Measurements from ENCODE around the gene AOPEP.
A peak's percentile ranks its signal among the peaks of the same experiment; 100 is the strongest.

The AOPEP gene, protein sequence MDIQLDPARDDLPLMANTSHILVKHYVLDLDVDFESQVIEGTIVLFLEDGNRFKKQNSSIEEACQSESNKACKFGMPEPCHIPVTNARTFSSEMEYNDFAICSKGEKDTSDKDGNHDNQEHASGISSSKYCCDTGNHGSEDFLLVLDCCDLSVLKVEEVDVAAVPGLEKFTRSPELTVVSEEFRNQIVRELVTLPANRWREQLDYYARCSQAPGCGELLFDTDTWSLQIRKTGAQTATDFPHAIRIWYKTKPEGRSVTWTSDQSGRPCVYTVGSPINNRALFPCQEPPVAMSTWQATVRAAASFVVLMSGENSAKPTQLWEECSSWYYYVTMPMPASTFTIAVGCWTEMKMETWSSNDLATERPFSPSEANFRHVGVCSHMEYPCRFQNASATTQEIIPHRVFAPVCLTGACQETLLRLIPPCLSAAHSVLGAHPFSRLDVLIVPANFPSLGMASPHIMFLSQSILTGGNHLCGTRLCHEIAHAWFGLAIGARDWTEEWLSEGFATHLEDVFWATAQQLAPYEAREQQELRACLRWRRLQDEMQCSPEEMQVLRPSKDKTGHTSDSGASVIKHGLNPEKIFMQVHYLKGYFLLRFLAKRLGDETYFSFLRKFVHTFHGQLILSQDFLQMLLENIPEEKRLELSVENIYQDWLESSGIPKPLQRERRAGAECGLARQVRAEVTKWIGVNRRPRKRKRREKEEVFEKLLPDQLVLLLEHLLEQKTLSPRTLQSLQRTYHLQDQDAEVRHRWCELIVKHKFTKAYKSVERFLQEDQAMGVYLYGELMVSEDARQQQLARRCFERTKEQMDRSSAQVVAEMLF

DNA sequence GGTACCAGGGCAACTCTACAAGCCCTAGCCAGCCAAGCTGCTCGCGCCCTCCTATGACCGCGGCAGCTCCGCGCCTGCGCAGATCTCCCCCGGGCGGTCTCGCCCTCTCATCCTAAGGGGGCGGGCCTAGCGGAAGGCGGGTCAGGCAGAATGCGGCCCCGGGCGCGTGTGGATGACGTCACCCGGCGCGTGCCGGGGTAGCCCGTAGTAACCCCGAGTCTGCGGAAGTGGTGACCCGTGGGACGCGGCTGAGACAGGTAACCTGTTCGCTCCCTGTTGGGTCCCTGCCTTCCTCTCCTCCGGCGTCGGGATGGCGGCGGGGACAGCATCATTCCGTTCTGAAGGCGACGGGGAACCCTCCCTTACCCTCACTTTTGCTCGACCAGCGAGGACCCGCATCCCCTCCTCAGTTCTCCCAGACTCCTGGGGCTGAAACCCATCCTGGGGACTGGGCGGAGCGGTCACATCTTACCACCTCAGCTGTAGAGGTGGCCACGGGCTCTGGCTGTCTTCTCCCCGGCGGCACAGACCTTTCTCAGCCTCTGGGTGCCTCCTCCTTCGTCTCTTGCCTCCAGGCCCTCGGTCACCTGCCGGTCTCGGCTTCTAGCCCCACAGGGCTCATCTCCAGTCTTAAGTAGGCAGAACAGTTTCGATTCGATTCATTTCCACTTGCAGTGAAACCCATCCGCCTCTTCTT is at the start of gene AOPEP:
AOPEP (plus strand) TSS at position 205 of the 697 bp plus-strand sequence. CDS start 33,085 bp downstream, outside the sequence.
- peak; percentile 99 for DNase-seq (ENCODE audit: low spot score)

DNA sequence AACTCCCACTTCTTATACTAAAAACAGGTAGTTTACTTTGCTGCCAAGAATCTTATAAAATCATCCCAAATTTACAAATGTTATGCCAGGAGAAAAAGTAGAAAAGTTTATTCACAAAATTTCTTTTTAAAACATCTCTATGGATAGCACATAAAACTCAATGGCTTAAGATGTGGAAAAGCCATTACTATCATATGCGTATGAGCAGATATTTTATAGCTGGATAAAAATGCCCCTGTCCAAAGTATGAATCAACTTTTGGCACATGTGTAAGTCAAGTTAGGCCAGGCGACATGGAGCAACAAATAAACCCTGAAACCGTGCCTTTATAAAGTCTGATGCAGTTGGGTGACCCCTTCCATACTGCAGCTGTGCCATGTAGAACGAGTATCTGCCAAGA is 48.6 kb upstream of the AOPEP start:
- DNase-seq (ENCODE audit: low spot score) = no peak

DNA sequence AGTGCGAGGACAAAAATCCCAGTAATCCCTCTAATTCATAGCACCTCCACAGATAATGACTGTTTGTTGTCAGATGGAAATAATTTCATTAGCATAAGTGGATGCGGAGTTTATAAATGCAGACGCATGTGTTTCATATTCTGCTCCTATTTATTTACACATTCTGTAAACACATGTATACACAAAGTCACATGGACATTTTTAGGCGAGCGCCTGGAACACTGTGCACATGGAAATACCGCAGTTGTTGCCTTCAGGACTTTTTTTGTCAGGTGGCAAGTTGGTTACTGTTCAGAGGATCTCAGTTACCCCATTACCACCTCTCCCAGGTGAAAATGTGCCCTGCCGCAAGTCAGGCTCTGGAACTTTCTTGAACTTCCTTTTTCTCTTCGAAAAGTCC is 46.9 kb upstream of the AOPEP start:
- DNase-seq (ENCODE audit: low spot score) = no peak

DNA sequence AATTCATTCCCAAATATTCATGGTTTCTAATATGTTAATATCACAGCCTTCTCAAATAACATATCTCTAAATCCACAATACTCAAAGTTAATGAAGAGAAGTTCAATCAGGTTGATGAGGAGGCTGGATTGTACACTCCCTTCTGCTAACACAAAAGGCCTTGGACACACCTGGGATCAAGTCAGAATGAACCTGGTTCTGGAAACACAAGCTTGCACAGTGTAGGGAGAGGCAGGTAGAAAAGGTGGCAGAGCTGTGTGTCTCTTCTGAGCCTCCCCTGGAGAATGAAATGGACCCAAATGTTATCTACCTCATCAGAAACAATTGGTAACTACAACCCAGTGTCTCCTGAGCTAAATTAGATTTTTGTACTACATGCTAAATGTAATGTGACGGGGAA is 46.5 kb upstream of the AOPEP start:
- no peak for DNase-seq (ENCODE audit: low spot score)

DNA sequence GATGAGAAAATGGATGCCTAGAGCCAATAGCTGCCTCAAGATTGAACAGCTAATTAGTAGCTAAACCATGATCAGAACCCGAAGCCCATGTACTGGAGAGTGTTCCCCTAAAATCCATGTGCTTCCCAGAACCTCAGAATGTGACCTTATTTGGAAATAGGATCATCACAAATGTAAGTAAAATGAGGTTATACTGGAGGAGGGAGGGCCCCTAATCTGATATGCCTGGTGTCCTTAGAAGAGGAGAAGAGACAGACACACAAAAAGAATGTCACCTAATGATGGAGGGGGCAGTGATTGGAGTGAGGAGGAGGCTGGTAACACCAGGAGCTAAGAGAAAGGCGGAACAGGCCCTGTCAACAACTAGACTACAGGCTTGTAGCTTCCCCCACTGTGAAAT is 45.9 kb upstream of the AOPEP start:
- no peak for DNase-seq (ENCODE audit: low spot score)

DNA sequence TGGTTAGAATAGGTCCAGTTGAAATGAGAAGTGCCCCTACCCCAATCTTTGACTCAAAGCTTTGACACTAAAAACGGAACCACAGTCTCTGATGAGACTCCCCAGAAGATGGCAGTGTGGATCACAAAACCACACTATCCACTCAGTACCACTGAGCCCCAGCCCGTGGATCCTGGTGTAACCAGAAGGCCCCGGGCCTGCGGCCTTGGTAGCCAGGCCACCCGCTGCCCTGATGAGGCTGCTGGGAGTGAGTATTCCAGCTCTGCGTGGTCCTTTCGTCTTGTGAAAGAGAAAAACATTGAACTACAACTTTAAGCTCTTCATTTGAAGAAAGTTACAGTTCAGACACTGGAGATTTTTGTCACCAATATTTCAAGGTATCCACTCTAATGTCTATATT is 45.0 kb upstream of the AOPEP start:
- DNase-seq (ENCODE audit: low spot score) = peak; percentile 83

DNA sequence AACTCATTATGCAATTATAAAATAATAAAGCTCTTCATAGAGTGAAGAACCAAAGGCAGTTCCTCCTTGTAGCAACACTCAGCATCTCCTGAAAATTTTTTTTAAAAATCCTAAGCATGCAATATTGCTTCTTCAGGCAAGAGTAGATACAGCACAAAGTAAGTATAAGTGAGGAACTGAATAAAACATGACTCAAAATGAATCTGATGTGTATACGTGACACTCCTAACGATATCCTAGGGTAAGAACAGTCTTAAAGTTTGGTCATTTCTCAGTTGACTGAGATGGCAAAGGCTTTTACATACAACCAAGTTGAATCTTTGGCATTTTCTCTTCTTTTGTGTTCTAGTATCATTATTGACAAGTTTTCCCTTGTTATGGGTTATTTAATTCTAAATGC is 41.1 kb upstream of the AOPEP start:
- DNase-seq (ENCODE audit: low spot score) = no peak

DNA sequence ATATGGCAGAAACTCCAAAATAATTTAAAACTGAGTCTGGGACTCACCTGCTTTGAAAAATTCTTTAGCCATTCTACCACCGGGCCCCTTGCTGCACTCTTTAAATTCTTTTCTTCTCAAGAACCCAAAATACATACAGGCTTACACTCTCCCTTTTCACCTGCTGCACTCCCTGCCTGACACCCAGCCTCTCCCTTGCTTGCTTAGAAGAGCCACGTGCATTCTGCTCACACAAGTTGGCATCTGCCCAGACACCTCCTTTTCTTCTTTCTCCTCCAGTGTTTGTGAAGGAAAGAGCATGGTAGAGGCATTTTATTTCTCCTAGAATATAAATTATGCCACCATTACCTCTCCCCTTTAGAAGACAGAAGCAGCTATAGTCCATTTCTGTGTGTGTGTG is 39.0 kb upstream of the AOPEP start:
- DNase-seq (ENCODE audit: low spot score) = no peak

DNA sequence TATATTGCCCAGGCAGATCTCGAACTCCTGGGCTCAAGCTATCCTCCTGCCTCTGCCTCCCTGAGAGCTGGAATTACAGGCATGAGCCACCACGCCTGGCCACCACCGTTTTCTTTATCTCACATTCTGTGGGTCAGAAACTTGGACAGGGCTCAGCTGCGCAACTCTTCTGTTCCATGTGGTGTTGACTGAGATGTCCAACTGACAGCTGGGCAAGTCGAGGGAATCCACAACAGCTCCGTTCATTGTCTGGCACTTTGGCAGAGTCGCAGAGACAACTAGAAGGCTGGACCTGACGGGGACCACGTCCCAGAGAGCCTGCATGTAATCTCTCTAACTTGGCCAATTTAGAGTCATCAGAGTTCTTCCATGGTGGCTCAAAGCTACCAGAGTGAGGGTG is 36.2 kb upstream of the AOPEP start:
- no peak for DNase-seq (ENCODE audit: low spot score)

DNA sequence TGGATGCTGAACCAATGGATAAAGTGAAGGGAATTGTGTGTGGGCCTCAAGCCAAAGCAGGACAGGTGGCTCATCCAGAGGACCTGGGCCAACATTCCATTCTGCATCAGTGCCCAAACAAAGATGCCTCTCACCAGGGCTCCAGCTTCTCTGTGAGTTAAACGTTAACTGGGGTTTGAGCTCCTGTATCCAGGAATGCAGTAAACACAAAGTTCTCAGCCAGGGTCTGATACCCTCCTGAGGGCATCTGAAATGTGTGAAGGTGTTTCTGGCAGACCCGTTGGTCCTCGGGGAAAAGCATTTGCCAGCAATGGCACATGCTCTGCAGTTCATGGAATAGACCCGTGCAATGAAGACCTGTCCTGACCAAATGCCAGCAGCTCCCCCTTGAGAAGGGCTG is 33.9 kb upstream of the AOPEP start:
- no peak for DNase-seq (ENCODE audit: low spot score)

DNA sequence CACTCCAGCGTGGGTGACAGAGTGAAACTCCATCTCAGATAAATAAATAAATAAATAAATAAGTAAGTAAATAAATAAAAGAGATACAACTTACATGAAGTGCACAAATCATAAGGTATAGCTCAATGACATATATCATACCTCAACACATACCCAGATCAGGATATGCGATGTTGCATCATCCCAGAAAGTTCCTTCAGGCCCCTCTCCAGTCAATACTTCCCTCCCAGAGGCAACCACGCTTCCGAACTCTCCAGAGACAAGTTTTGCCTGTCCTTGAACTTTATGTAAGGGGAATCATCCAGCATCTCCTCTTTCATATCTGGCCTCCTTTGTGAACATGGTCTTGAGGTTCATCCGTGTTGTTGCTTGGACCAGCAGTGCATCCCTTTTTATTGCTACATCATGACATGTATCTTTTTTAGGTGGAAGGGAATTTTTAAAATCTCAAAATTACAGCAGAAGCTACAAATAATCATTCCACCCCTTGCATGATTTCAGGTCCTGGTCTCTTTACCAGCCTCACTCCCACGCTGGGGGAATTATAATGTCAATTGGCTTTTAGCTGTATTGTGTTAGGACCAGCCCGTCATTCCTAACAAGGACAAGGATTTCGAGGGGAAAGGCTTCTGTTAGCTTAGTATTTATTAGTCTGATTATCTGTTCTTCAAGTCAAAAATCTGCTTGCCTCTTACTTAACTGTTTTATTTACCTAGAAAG is 32.9 kb upstream of the AOPEP start:
- no peak for DNase-seq (ENCODE audit: low spot score)

DNA sequence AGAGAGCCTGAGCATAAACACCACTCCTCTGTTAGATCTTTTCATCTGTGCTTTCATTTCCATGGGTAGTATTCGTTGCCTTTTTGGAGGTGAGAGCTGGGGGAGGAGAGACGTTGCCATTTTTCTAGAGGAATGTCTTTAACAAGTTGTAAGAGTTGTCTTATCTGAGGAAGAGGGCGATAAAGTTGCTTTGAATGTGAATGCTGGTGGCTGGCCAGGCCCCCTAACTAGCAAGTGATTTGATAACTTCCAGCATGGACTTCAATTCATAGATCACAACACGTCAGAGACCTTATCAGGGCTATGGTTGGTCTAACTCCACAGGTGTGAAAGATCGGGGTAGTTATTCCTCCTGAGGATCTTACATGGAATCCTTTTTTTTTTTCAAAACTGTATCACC is 30.0 kb upstream of the AOPEP start:
- no peak for DNase-seq (ENCODE audit: low spot score)

DNA sequence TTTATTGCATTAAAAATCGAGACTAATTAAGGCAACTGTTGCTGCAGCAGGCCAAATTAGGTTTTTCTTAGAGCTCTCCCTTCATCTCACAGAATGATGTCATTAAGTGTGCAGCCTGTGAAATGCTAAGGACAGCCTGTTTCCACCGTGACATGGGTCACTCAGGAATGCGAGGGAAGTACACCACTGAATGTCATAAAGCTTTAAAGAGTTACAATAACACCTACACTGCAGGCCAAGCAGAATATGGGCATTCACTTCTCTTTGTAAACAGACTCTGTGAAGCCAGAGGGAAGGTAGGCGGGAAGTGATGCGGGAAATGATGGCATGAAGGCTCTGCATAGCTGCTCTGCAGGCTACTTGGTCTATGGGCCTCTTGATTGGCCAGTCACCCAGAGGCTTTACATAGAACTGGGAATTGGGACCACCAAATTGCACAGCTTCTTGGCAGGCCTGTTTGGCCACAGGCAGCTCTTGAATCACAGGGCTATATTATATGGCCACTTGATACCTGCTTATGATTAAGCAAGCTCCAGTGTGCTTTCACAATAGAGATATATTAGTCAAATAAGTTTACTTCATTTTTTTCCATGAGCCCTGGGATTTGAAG is 28.4 kb upstream of the AOPEP start:
- peak; percentile 14 for DNase-seq (ENCODE audit: low spot score)

DNA sequence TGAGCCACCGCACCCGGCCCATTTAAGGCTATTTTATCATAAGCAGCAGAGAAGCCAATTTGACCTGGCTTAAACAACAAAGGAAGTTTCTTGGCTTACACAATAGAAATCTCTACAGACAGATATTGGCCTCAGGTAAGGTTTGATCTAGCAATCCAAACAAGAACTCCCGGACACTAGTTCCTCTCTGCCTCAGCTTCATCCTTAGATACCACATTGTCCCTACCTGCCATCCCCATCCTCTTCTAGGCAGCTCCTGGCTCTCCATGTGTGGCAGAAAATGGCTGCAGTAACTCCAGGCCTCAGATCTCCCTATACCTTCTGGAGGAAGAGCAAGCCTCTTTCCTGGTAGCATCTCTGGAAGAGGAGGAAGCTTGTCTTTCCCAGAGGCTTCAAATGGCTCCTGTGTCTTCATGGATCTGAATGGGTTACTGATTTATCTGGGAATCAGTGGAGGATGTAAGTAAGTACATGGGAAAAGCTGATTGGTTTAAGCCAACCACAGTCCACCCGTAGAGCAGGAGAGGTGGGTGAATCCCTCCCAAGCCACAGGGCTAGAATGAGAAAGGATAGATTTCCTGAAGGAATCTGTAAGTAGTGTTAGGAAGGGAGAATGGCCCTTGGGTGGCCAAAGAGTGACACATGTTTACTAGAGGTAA is 26.7 kb upstream of the AOPEP start:
- DNase-seq (ENCODE audit: low spot score) = no peak

DNA sequence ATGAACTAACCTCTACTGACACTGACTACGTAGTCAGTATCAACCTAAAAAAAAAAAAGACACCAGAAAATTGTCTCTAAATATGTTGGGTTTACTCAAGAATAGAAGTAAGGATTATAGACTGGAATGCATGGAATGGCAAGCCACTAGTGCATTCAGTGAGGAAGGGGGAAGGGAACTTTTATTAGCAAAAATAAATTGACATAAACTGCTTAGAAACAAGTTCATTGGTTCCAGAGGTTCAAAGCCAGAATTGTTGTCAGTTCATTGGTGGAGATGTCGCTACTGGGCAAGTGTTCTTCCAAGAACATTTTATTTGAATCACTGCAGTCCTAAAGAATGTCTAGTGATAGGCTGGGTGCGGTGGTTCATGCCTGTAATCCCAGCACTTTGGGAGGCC is 26.1 kb upstream of the AOPEP start:
- DNase-seq (ENCODE audit: low spot score) = no peak

DNA sequence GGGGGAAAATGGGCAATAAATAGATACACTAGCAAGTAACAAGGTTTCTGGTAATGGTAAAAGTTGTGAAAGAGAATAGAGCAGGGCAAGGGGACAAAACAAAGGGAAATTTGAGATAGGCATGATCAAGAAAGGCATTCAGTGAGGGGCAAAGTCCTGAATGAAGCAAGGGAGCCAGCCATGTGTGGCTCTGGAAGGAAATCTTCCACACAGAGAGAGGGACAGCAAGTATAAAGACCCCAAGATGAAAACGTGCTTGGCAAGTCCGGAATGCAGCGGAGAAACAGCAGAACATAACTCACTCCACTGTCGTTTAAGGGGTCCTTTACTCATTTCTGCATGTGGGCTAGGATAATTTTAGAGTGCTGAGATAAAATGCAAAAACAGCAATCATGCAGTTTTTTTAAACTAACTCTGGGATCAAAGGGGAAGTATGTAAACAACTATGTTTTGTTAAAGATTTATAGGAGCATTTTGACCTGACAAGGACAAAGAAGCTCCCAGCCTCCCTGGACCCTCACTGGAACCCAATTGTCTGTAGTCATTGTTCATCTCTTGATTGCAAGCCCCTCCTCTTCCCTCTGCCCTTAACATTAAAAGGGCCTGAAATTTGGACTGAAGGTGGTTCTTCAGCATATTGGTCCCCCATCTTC is 22.9 kb upstream of the AOPEP start:
- DNase-seq (ENCODE audit: low spot score) = no peak

DNA sequence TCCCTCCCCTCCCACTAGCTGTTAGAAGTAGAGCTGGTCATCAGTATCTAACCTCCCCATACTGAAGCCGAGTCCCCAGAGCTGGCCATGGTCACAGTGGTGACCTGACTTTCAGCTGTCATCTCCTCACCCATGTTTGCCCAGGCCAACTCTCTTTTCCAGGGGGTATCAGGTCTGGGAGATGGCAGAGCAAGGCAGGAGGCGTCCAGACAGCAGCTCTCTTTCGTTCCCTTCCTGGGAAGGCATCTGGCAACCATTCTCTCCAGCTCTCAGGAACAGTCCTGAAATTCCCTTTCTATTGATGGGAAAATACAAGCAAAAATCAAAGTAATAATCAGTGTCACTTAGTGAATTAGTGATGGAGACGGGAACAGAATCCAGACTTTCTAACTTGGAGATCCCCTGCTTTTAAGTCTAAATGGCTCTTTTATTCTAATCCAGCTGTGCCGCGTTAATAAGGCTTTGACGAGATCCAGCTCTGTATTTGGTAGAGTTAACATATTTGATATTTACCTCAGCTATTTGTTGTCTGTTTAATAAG is 21.3 kb upstream of the AOPEP start:
- no peak for DNase-seq (ENCODE audit: low spot score)

DNA sequence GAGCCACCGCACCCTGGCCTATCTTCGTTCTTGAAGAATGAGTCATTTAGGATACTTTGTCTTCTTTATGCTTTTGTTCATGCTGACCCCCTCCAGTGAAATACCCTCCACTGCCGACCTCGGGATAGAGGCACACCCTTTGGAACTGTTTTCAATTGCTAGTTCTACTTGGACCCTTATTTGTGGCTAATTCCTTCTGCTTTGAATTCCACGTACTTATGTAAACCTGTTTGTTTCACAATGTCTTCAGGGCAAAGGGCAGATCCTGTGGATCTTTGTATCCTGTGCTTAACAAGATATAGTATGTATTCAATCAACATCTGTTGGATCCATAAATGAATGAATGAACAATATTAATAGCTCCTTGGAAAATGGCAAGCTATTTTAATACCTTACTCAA is 19.6 kb upstream of the AOPEP start:
- DNase-seq (ENCODE audit: low spot score) = no peak

DNA sequence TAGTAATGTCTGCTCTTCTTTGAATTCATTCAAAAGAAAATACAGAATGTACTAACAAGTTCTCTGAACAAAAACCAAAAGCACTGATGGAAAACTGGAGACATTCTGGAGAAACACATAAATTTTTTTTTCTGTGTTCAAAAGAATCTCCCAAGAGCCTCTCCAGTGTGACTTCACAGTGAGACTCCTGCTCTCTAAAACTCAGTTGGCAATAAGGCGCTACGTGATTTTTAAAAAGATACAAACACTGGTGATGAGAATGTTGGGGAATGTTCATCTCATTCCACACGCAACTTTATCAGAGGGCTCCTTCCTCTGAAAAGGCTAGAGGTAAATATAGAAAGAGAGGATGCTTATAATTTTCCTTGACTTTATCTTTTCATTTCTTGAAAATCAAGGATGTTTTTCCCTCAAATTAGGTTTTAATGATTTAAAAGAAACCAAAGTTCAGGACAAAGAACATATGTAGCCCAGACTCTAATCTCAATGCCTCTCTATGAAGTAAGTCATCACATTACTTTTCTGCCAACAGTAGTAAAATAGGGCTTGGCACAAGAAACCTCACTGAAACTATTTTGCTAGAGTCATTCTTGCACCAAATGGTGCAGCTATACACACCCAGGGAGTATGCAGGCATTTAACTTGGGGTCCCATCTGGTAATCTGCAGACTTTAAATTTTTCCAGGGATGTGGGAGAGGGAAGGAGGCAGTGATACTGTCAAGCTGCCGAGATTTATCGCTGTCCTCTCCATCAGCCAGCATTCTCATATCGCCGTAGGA is 12.9 kb upstream of the AOPEP start:
- no peak for DNase-seq (ENCODE audit: low spot score)

DNA sequence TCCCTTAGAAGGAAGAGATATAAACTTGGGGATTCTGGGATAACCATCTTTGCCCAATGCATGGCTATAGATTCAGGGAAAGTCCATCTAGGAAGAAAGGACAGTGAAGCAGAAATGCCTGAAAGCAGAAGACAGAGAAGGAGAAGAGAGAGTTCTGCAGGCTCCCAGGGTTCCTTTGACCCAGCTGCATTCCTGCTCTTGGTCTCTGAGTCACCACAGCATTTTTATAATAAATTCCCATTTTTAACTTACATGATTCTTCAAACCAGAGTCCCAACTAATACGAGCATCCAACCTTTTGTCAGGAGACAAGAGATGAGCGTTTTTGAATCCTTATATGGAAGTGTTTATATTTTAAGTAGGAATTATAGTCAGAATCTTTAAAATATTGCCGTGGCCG is 12.0 kb upstream of the AOPEP start:
- DNase-seq (ENCODE audit: low spot score) = no peak

Measured in AG08396 (cell line).